Smooth muscle cell of the pulmonary artery (primary cell): ENCODE measurements around the gene OR4C45. TPM values are rescaled to one million over a fixed set of nuclear protein-coding genes. Genes with fewer than 3 reads are reported as not detected.

ENCODE experiments used
- total RNA-seq: library from RNA; depleted of rRNA; stranded (reverse); fragments of >200 nt; gene quantifications from 2 replicates; pipeline ENCODE4 v1.2.3, GENCODE V29; 2014

Gene OR4C45
- total RNA-seq = not detected in 2 replicates

GRCh38 chr11:50032574-50032973 is at the start of gene OR4C45:
OR4C45 (plus strand) TSS chr11:50032874.

Other genes with a start within 250 kb of the OR4C45 start
- gene OR4C13, start 80.5 kb upstream of the OR4C45 start, total RNA-seq = not detected in 2 replicates
- gene OR4C12, start 50.3 kb upstream of the OR4C45 start, total RNA-seq = not detected in 2 replicates